ENCODE measurements around the gene COL7A1.

- TF ChIP-seq CTCF (IDR thresholded peaks at IDR 0.05) (no peak), POLR2A (IDR thresholded peaks at IDR 0.05) (no peak), EP300 (IDR thresholded peaks at IDR 0.05) (no peak)
Measured at GRCh38 chr3:48516571-48516970, 78.6 kb downstream of the COL7A1 start.

Measured in tibial nerve (tissue), 4 donors.